H1 (cell line): ENCODE results near the gene PPP1R12C. TPM values are rescaled to one million over a fixed set of nuclear protein-coding genes. Genes with fewer than 3 reads are reported as not detected.
A peak's percentile ranks its signal among the peaks of the same experiment; 100 is the strongest.

Experiments
- CTCF ChIA-PET: fragments of 300-600 bp; sonication (Branson Sonifier 250); formaldehyde crosslinking; loops from one replicate; lab custom pipeline; 2021; ENCODE audit not compliant: partially characterized antibody; lab: Charles Lee
- POLR2A ChIA-PET: fragments of 300-600 bp; sonication (Branson Sonifier 250); formaldehyde crosslinking; loops from one replicate; lab custom pipeline; 2021; ENCODE audit warnings: inconsistent platforms; ENCODE audit not compliant: partially characterized antibody; lab: Charles Lee
- DNase-seq, 2 experiments: peaks; one replicate each; pipeline versions ENCODE4 v3.0.0 to v3.0.0-alpha.2; 2010 to 2022; ENCODE audit warnings: low spot score in 2 of 2, low read depth in 1 of 2, mixed read lengths in 1 of 2
- FAIRE-seq: peaks from 2 replicates; lab custom pipeline; 2011; peaks lifted over from hg19 to GRCh38; lab: Jason Lieb, UNC
- H2AFZ ChIP-seq: 2 replicates; pipeline ENCODE4 v1.8.1; 2012; ENCODE audit warnings: low read length, inconsistent platforms
- H2AK5ac ChIP-seq: 2 replicates; pipeline ENCODE4 v1.6.1; 2013; ENCODE audit warnings: low read depth, low read length
- H2BK120ac ChIP-seq: replicated peaks from 2 replicates; pipeline ENCODE3; 2013; ENCODE audit warnings: low read depth, low read length, inconsistent platforms
- H2BK12ac ChIP-seq: 2 replicates; pipeline ENCODE4 v1.6.1; 2013; ENCODE audit warnings: low read depth, low read length
- H2BK15ac ChIP-seq: 2 replicates; pipeline ENCODE4 v1.6.1; 2013; ENCODE audit warnings: low read length
- H2BK20ac ChIP-seq: 2 replicates; pipeline ENCODE4 v1.6.1; 2013; ENCODE audit warnings: low read length
- H2BK5ac ChIP-seq: 2 replicates; pipeline ENCODE4 v1.6.1; 2013; ENCODE audit warnings: low read depth, low read length
- H3K14ac ChIP-seq: 2 replicates; pipeline ENCODE4 v1.6.1; 2013; ENCODE audit warnings: inconsistent platforms; ENCODE audit not compliant: insufficient read length
- H3K18ac ChIP-seq: 2 replicates; pipeline ENCODE4 v1.6.1; 2013; ENCODE audit warnings: low read length; ENCODE audit errors: extremely low read depth
- H3K23ac ChIP-seq: 2 replicates; pipeline ENCODE4 v1.6.1; 2013; ENCODE audit warnings: inconsistent platforms; ENCODE audit not compliant: insufficient read length
- H3K23me2 ChIP-seq: 2 replicates; pipeline ENCODE4 v1.6.1; 2013; ENCODE audit warnings: low read depth, low read length
- H3K27ac ChIP-seq: 2 replicates; pipeline ENCODE4 v1.6.1; 2011; ENCODE audit warnings: low read depth, low read length, inconsistent platforms
- H3K27me3 ChIP-seq, 4 experiments: replicated peaks in 1 of 4; 1 replicate in 1 of 4; 2 replicates in 3 of 4; pipeline versions ENCODE4 v1.6.1 to v1.8.1; 2011 to 2013; ENCODE audit warnings: low read length in 3 of 4, mild to moderate bottlenecking in 3 of 4, inconsistent platforms in 2 of 4, mixed read lengths in 2 of 4, moderate library complexity in 1 of 4; ENCODE audit not compliant: control insufficient read depth in 3 of 4, insufficient read depth in 3 of 4; ENCODE audit errors: extremely low read depth in 1 of 4
- H3K36me3 ChIP-seq, 4 experiments: 2 replicates each; pipeline versions ENCODE4 v1.6.1 to v1.8.1; 2011 to 2013; ENCODE audit warnings: mild to moderate bottlenecking in 4 of 4, low read length in 3 of 4, moderate library complexity in 2 of 4, control low read depth in 1 of 4, inconsistent platforms in 1 of 4; ENCODE audit not compliant: insufficient read depth in 4 of 4, control insufficient read depth in 2 of 4
- H3K4ac ChIP-seq: replicated peaks from 2 replicates; pipeline ENCODE3; 2013; ENCODE audit warnings: low read length, low read depth, mixed read lengths, inconsistent platforms; ENCODE audit not compliant: insufficient read length
- H3K4me1 ChIP-seq, 4 experiments: replicated peaks in 1 of 4; 1 replicate in 1 of 4; 2 replicates in 3 of 4; pipeline versions ENCODE4 v1.6.1 to v1.8.1; 2011 to 2013; ENCODE audit warnings: low read length in 3 of 4, inconsistent platforms in 2 of 4, mixed read lengths in 1 of 4; ENCODE audit not compliant: insufficient read depth in 4 of 4, control insufficient read depth in 3 of 4
- H3K4me2 ChIP-seq, 2 experiments: 2 replicates each; pipeline versions ENCODE4 v1.6.1 to v1.8.1; 2011 to 2013; ENCODE audit warnings: low read depth in 2 of 2, low read length in 2 of 2, control low read depth in 1 of 2, inconsistent platforms in 1 of 2, mild to moderate bottlenecking in 1 of 2; ENCODE audit not compliant: insufficient read depth in 1 of 2
- H3K4me3 ChIP-seq, 4 experiments: fragments of 200-600, 300-600 bp in 1 of 4; sonication (generic), shearing (Covaris generic), sonication (Bioruptor Twin) in 1 of 4; 2 replicates each; pipeline versions ENCODE4 v1.5.1 to v1.8.1; 2011 to 2016; ENCODE audit warnings: low read length in 4 of 4, low read depth in 3 of 4, control low read depth in 2 of 4, inconsistent platforms in 2 of 4, mild to moderate bottlenecking in 2 of 4, mixed read lengths in 1 of 4, moderate library complexity in 1 of 4; ENCODE audit not compliant: insufficient read depth in 2 of 4; ENCODE audit errors: extremely low read depth in 1 of 4
- H3K56ac ChIP-seq: replicated peaks from 2 replicates; pipeline ENCODE3; 2013; ENCODE audit warnings: low read depth, mild to moderate bottlenecking, mixed read lengths, low read length, inconsistent platforms; ENCODE audit not compliant: insufficient read length
- H3K79me1 ChIP-seq: 2 replicates; pipeline ENCODE4 v1.6.1; 2013; ENCODE audit warnings: low read depth, low read length, control low read depth
- H3K79me2 ChIP-seq, 2 experiments: 2 replicates each; pipeline versions ENCODE4 v1.6.1 to v1.8.1; 2012 to 2013; ENCODE audit warnings: low read length in 2 of 2, mild to moderate bottlenecking in 2 of 2, inconsistent platforms in 1 of 2; ENCODE audit not compliant: insufficient read depth in 2 of 2, control insufficient read depth in 1 of 2
- H3K9ac ChIP-seq, 4 experiments: replicated peaks in 1 of 4; 1 replicate in 1 of 4; 2 replicates in 3 of 4; pipeline versions ENCODE4 v1.6.1 to v1.8.1; 2011 to 2013; ENCODE audit warnings: low read depth in 3 of 4, low read length in 3 of 4, control low read depth in 2 of 4, mild to moderate bottlenecking in 2 of 4, moderate library complexity in 2 of 4, inconsistent platforms in 1 of 4; ENCODE audit errors: extremely low read depth in 1 of 4
- H3K9me3 ChIP-seq, 2 experiments: 2 replicates each; pipeline versions ENCODE4 v1.6.1 to v1.8.1; 2012 to 2013; ENCODE audit warnings: mild to moderate bottlenecking in 2 of 2, moderate library complexity in 2 of 2, control low read depth in 1 of 2, inconsistent platforms in 1 of 2, low read depth in 1 of 2, low read length in 1 of 2, mixed read lengths in 1 of 2; ENCODE audit not compliant: insufficient read depth in 2 of 2
- H4K20me1 ChIP-seq, 2 experiments: replicated peaks in 1 of 2; 2 replicates each; pipeline versions ENCODE3 to v1.8.1; 2011 to 2013; ENCODE audit warnings: inconsistent platforms in 2 of 2, low read length in 2 of 2, mild to moderate bottlenecking in 1 of 2; ENCODE audit not compliant: insufficient read depth in 2 of 2, control insufficient read depth in 1 of 2
- H4K5ac ChIP-seq: 2 replicates; pipeline ENCODE4 v1.6.1; 2013; ENCODE audit warnings: low read length, low read depth, mixed read lengths, inconsistent platforms; ENCODE audit not compliant: insufficient read length
- H4K8ac ChIP-seq: 2 replicates; pipeline ENCODE4 v1.8.0; 2013; ENCODE audit warnings: mild to moderate bottlenecking, moderate library complexity, low read length, inconsistent platforms; ENCODE audit not compliant: insufficient read depth; ENCODE audit errors: extremely low read depth
- H4K91ac ChIP-seq: replicated peaks from 2 replicates; pipeline ENCODE3; 2013; ENCODE audit warnings: low read length, mixed read lengths, inconsistent platforms; ENCODE audit not compliant: insufficient read length
- ASH2L ChIP-seq: fragments of 200-600, 300-600 bp; sonication (generic); IDR thresholded peaks from one replicate; pipeline ENCODE4 v1.7.1; 2017; ENCODE audit warnings: low read length
- BCL11A ChIP-seq, 2 experiments: IDR thresholded peaks; one replicate each; pipeline ENCODE4 v1.6.1; 2011; ENCODE audit warnings: low read depth in 2 of 2, low read length in 2 of 2, mild to moderate bottlenecking in 2 of 2
- CBX5 ChIP-seq: fragments of 300-800, 300-1000 bp; sonication (generic); IDR thresholded peaks from 2 replicates; pipeline ENCODE4 v1.7.1; 2016; ENCODE audit warnings: antibody characterized with exemption, low read length, low read depth
- CBX8 ChIP-seq: fragments of 300-800, 300-1000 bp; sonication (generic); IDR thresholded peaks from 2 replicates; pipeline ENCODE4 v1.7.1; 2016; ENCODE audit warnings: low read depth, low read length, borderline replicate concordance
- CREB1 ChIP-seq: IDR thresholded peaks from 2 replicates; pipeline ENCODE4 v1.6.1; 2012; ENCODE audit warnings: inconsistent platforms
- GABPA ChIP-seq: IDR thresholded peaks from 2 replicates; pipeline ENCODE4 v1.6.1; 2011; ENCODE audit warnings: mild to moderate bottlenecking, low read length, moderate library complexity, borderline replicate concordance; ENCODE audit not compliant: insufficient read depth
- HDAC2 ChIP-seq, 2 experiments: fragments of 300-600 bp in 1 of 2; sonication (generic) in 1 of 2; IDR thresholded peaks; 2 replicates each; pipeline ENCODE4 v1.6.1; 2011 to 2012; ENCODE audit warnings: low read depth in 2 of 2, low read length in 2 of 2, mild to moderate bottlenecking in 2 of 2, moderate library complexity in 2 of 2, borderline replicate concordance in 1 of 2, inconsistent platforms in 1 of 2
- KDM1A ChIP-seq: fragments of 200-600, 300-600 bp; sonication (generic); IDR thresholded peaks from 2 replicates; pipeline ENCODE4 v1.7.1; 2016; ENCODE audit warnings: mild to moderate bottlenecking, low read length, borderline replicate concordance
- POLR2AphosphoS5 ChIP-seq: IDR thresholded peaks from 2 replicates; pipeline ENCODE4 v1.6.1; 2011; ENCODE audit warnings: low read depth, low read length
- SP2 ChIP-seq: IDR thresholded peaks from 2 replicates; pipeline ENCODE4 v1.6.1; 2012; ENCODE audit warnings: mild to moderate bottlenecking, low read length, inconsistent platforms
- WGBS, 2 experiments: shearing (Covaris generic) in 1 of 2; methylation state at CpG; one replicate each; pipeline versions ENCODE4 v1.1.6 to v1.1.7; 2013 to 2015; ENCODE audit warnings: low lambda C conversion rate in 2 of 2, mixed read lengths in 2 of 2, inconsistent platforms in 1 of 2, low coverage in 1 of 2, missing lambda C conversion rate in 1 of 2; ENCODE audit not compliant: insufficient replicate concordance in 2 of 2, insufficient coverage in 1 of 2, insufficient read length in 1 of 2; ENCODE audit errors: extremely low coverage in 1 of 2, missing lambda C conversion rate in 1 of 2; 5-methylcytosine and 5-hydroxymethylcytosine counted together
- polyA plus RNA-seq, 7 experiments: library from polyadenylated mRNA; depleted of rRNA in 3 of 7; stranded (reverse) in 5 of 7; unstranded in 2 of 7; fragments of >200 nt in 5 of 7; fragments of 200-250 nt in 2 of 7; gene quantifications; 1 replicate in 5 of 7; 2 replicates in 1 of 7; 4 replicates in 1 of 7; pipeline versions ENCODE4 v1.2.1 to v1.2.3, GENCODE V29; 2011 to 2013; ENCODE audit warnings: missing spikeins in 2 of 7, mixed read lengths in 2 of 7
- total RNA-seq: library from RNA; stranded (reverse); fragmentation: NEBNext Ultra II Directional; extraction: Animal tissue kit (Norgen Biotek cat#: 25700); gene quantifications from 2 replicates; pipeline ENCODE4 v1.2.1, GENCODE V29; 2021
- TF ChIP-seq, protein P1 (sequence below): IDR thresholded peaks from 2 replicates; pipeline ENCODE4 v1.6.1; 2011; ENCODE audit warnings: low read depth, mild to moderate bottlenecking, low read length; ENCODE audit not compliant: insufficient read depth

The PPP1R12C gene
- total and polyA plus RNA-seq, 2 of the 8 experiments (the other 6 are each of a cell fraction or from before 2014, with no cell fraction given), result 31.7 to 71.5 TPM

DNA sequence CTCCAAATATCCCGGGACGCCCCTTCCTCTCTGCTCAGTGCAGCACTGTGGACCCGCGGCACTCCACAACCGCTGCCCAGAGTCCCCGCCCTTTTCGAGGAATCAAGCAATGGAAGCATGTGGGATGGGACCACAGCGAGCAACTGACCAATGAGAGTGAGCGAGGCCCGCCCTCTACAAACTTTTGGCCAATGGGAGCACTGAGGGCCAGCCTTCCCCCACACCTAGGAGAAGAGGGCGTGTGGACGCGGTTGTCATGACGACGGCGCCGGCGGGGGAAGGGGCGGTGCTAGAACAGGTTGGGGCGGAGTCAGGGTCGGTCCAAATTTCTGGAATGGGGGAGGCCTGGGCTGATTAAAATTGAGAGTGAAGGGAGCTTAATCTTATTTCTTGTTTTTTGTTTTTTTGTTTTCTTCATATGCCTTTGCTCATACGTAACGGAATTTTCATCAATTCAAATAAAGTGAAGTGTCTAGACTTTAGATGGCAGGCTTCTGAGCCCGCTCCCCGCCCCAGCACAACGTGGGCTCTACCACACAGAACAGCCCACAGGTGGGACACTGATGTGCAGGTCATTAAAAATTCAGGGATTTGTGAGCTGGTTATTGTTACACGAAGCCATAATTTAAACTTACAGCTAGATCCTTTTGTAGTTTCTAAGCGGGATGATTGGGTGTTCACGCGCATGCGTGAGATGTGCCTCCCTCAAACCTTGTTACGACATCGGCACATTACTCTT is 49.3 kb upstream of the PPP1R12C start, which contains the start of gene DNAAF3:
Gene DNAAF3, minus strand, starts transcription at position 84 of the 739 bp plus-strand sequence. CDS start 200 bp downstream, outside the sequence.
- Histone ChIP-seq H3K23me2 (peaks cover 4% of the 10 kb centered on the region; the same call in 1 of the 2 replicates), H3K9me3 (no peaks in the 10 kb centered on the region), H3K4me1 (peaks cover 0 to 4% (median 2%) of the 10 kb centered on the region in 4 experiments; a peak in 3 of 7 replicates), H4K5ac (peak within 1 kb of the TSS; percentile 53), H3K4me2 (peak within 1 kb of the TSS; percentile 91 to 96), H2BK15ac (no peak within 1 kb of the TSS), H3K56ac (no peak within 1 kb of the TSS), H3K79me1 (no peaks in the 10 kb centered on the region), H3K9ac (peak within 1 kb of the TSS in 2 of 4 experiments; percentile 44 to 76; a peak in 3 of 7 replicates), H3K14ac (no peak within 1 kb of the TSS), H2BK120ac (no peak within 1 kb of the TSS), H2AK5ac (no peak within 1 kb of the TSS), H3K4me3 (peak within 1 kb of the TSS; percentile 46 to 66 (median 54); a peak in 7 of 8 replicates), H3K36me3 (no peaks in the 10 kb centered on the region), H3K23ac (no peak within 1 kb of the TSS), H2BK20ac (no peak within 1 kb of the TSS), H3K27me3 (peaks cover 0 to 31% (median 12%) of the 10 kb centered on the region in 4 experiments; a peak in 5 of 7 replicates), H2BK12ac (no peak within 1 kb of the TSS), H4K20me1 (peaks cover 0 to 1% of the 10 kb centered on the region in 2 experiments), H3K79me2 (no peaks in the 10 kb centered on the region), H2BK5ac (peak within 1 kb of the TSS; percentile 71; the same call in 1 of the 2 replicates), H4K91ac (no peak within 1 kb of the TSS), H4K8ac (no peak within 1 kb of the TSS), H3K18ac (peak within 1 kb of the TSS; percentile 60; the same call in 1 of the 2 replicates), H3K4ac (no peak within 1 kb of the TSS), H2AFZ (peak within 1 kb of the TSS; percentile 68; the same call in 1 of the 2 replicates), H3K27ac (peak within 1 kb of the TSS; percentile 85)
- no peak for FAIRE-seq
- ChIA-PET POLR2A (interaction anchor here (0.5 to 2.4 kb wide), 10 partner anchors 9 to 241 kb away, joined by 3 to 7 read pairs (median 4); partner anchors contain the start of genes TNNT1 and UBE2S), CTCF (interaction anchor here (0.6 to 3.4 kb wide), 24 partner anchors 8 to 287 kb away, joined by 3 to 55 read pairs (median 4); partner anchors contain the start of genes SYT5, TMEM238, TNNI3 and TNNT1)
- DNase-seq, result peak in 1 of 2 experiments; percentile 98
- 4% methylated on average over 32 of the region's 33 CpGs; no CpG with 5 or more reads in 1 of the 2 experiments for WGBS, 2 experiments
- TF ChIP-seq CREB1, result 0 out of 2 replicates have a peak, but pooled peaks have one; percentile 39
- TF ChIP-seq CBX8, result no peak
- TF ChIP-seq, protein P1, sequence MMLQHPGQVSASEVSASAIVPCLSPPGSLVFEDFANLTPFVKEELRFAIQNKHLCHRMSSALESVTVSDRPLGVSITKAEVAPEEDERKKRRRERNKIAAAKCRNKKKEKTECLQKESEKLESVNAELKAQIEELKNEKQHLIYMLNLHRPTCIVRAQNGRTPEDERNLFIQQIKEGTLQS, result no peak
- TF ChIP-seq BCL11A (IDR thresholded peaks at IDR 0.05; ENCODE audit: low read depth in 2 of 2, low read length in 2 of 2), result no peak
- no peak for TF ChIP-seq ASH2L
- TF ChIP-seq GABPA, result no peak
- no peak for TF ChIP-seq KDM1A
- TF ChIP-seq POLR2AphosphoS5, result no peak
- no peak for TF ChIP-seq HDAC2 (IDR thresholded peaks at IDR 0.05; ENCODE audit: borderline replicate concordance in 1 of 2, low read depth in 2 of 2, low read length in 2 of 2)
- TF ChIP-seq CBX5, result no peak
- peak; percentile 57; the same call in 1 of the 2 replicates for TF ChIP-seq SP2
